ENCODE data around the gene MAP3K10.

Gene MAP3K10

GRCh38 chr19:40244579-40245317 lies 53.5 kb downstream of the MAP3K10 start:
- H3F3A ChIP-seq (ENCODE audit: insufficient read depth, low read length), result no peaks in the 10 kb centered on the region
- no peaks in the 10 kb centered on the region for H3K9me2 ChIP-seq (replicated peaks; ENCODE audit: insufficient read depth, low read length)
- no peak for DNase-seq
- H3K79me2 ChIP-seq (ENCODE audit: low read length), result peaks cover 48% of the 10 kb centered on the region
- H4K20me1 ChIP-seq (ENCODE audit: insufficient read depth, low read length), result no peaks in the 10 kb centered on the region
- TF ChIP-seq EZH2 (optimal IDR thresholded peaks at IDR 0.05; ENCODE audit: low read depth, low read length), result no peak
- TF ChIP-seq CTCF (IDR thresholded peaks at IDR 0.05; ENCODE audit: low read length), result no peak
- no peak for TF ChIP-seq EZH2phosphoT487 (IDR thresholded peaks at IDR 0.05; ENCODE audit: low read length)
- no peaks in the 10 kb centered on the region for H3K27me3 ChIP-seq (replicated peaks; ENCODE audit: insufficient read depth, low read length)
- H3K9ac ChIP-seq (ENCODE audit: low read length), result no peak overlapping the region
- no peak overlapping the region for H3K4me3 ChIP-seq (ENCODE audit: low read length)
- no peaks in the 10 kb centered on the region for H3K9me3 ChIP-seq (replicated peaks; ENCODE audit: insufficient read depth, low read length)
- no peak overlapping the region for H3K27ac ChIP-seq (ENCODE audit: low read length)
- no peaks in the 10 kb centered on the region for H3K4me1 ChIP-seq (ENCODE audit: low read length)
- H3K36me3 ChIP-seq (replicated peaks; ENCODE audit: insufficient read depth, low read length), result no peaks in the 10 kb centered on the region
- no peak overlapping the region for H2AFZ ChIP-seq (ENCODE audit: low read length)
- no peak overlapping the region for H3K4me2 ChIP-seq (ENCODE audit: low read depth, low read length)

GRCh38 chr19:40245506-40246128 lies 54.4 kb downstream of the MAP3K10 start:
- peaks cover 48% of the 10 kb centered on the region for H3K79me2 ChIP-seq (ENCODE audit: low read length)
- no peak overlapping the region for H3K4me2 ChIP-seq (ENCODE audit: low read depth, low read length)
- no peaks in the 10 kb centered on the region for H3K27me3 ChIP-seq (replicated peaks; ENCODE audit: insufficient read depth, low read length)
- H3F3A ChIP-seq (ENCODE audit: insufficient read depth, low read length), result no peaks in the 10 kb centered on the region
- TF ChIP-seq EZH2phosphoT487 (IDR thresholded peaks at IDR 0.05; ENCODE audit: low read length), result no peak
- no peak for TF ChIP-seq CTCF (IDR thresholded peaks at IDR 0.05; ENCODE audit: low read length)
- TF ChIP-seq EZH2 (optimal IDR thresholded peaks at IDR 0.05; ENCODE audit: low read depth, low read length), result no peak
- H3K4me1 ChIP-seq (ENCODE audit: low read length), result no peaks in the 10 kb centered on the region
- H3K9me2 ChIP-seq (replicated peaks; ENCODE audit: insufficient read depth, low read length), result no peaks in the 10 kb centered on the region
- no peak overlapping the region for H3K4me3 ChIP-seq (ENCODE audit: low read length)
- no peaks in the 10 kb centered on the region for H4K20me1 ChIP-seq (ENCODE audit: insufficient read depth, low read length)
- DNase-seq, result no peak
- H3K36me3 ChIP-seq (replicated peaks; ENCODE audit: insufficient read depth, low read length), result no peaks in the 10 kb centered on the region
- no peak overlapping the region for H3K27ac ChIP-seq (ENCODE audit: low read length)
- no peak overlapping the region for H3K9ac ChIP-seq (ENCODE audit: low read length)
- no peak overlapping the region for H2AFZ ChIP-seq (ENCODE audit: low read length)
- no peaks in the 10 kb centered on the region for H3K9me3 ChIP-seq (replicated peaks; ENCODE audit: insufficient read depth, low read length)

- no peak for DNase-seq
- Histone ChIP-seq H3F3A (ENCODE audit: insufficient read depth, low read length) (no peaks in the 10 kb centered on the region), H4K20me1 (ENCODE audit: insufficient read depth, low read length) (no peaks in the 10 kb centered on the region), H3K4me1 (ENCODE audit: low read length) (no peaks in the 10 kb centered on the region), H3K27ac (ENCODE audit: low read length) (no peak overlapping the region), H3K36me3 (replicated peaks; ENCODE audit: insufficient read depth, low read length) (no peaks in the 10 kb centered on the region), H3K9ac (ENCODE audit: low read length) (no peak overlapping the region), H3K9me3 (replicated peaks; ENCODE audit: insufficient read depth, low read length) (no peaks in the 10 kb centered on the region), H3K79me2 (ENCODE audit: low read length) (peaks cover 49% of the 10 kb centered on the region), H3K4me3 (ENCODE audit: low read length) (no peak overlapping the region), H3K9me2 (replicated peaks; ENCODE audit: insufficient read depth, low read length) (no peaks in the 10 kb centered on the region), H2AFZ (ENCODE audit: low read length) (no peak overlapping the region), H3K27me3 (replicated peaks; ENCODE audit: insufficient read depth, low read length) (no peaks in the 10 kb centered on the region), H3K4me2 (ENCODE audit: low read depth, low read length) (no peak overlapping the region)
- TF ChIP-seq EZH2 (optimal IDR thresholded peaks at IDR 0.05; ENCODE audit: low read depth, low read length) (no peak), CTCF (IDR thresholded peaks at IDR 0.05; ENCODE audit: low read length) (no peak), EZH2phosphoT487 (IDR thresholded peaks at IDR 0.05; ENCODE audit: low read length) (no peak)
Measured at GRCh38 chr19:40246292-40247073, 55.3 kb downstream of the MAP3K10 start.

Data from MM.1S (cell line).